Measurements from ENCODE around the gene FXYD6.

FXYD6 gene

DNA sequence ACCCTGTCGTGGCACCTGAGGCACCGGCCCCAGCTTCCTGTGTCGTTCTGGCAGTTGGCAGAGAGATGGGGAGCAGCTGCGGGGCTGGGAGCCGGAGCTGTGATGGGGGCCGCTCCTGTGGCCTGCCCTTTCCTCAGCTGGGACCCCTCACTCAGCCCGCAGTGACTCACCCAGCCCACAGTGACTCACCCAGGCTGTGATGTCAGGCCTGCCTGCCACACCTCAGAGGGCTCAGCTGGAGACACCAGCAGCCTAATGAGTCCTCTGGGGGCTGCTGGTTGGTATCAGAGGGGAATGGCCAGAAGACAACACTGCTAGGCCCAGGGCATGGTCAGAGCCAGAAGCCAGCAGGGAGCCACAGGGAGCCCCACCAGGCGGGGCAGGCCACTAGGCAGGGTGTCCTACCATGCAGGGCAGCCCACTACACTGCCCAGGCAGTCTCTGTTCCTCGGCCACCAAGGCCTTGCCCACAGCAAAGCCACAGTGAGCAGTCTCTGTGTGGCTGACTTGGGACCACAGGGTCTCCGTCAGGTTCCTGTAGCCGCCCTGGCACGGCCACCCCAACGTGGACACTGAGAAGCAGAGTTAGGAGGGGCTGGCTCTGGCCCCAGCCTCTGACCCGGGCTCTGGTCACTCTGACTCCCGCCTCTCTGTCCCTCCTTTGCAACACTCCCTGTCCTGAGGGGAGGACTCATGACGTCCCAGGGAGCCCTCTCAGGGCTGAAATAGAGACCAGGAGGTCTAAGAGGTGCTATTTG lies 47.7 kb downstream of the FXYD6 start:
- DNase-seq = peak; percentile 90

- DNase-seq = peak; percentile 58
Observed at GRCh38 chr11:117827521-117828511, 48.6 kb downstream of the FXYD6 start.

DNA sequence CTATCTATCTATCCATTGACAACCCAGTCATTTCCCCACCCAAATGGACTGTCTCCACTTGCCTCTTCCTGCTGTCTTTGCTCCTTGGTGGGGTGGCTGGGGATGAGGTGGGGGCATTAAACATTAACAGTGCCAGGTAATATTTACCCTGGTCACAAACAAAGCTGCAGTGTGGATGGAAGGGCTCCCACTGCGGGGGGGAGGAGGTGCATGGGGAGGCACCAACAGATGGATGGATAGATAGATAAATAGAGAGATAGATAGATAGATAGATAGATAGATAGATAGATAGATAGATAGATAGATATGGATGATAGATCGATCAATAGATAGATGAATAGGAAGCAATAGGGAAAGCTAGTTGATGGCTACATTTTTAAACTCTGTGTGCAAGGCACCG lies 49.6 kb downstream of the FXYD6 start:
- DNase-seq = no peak

- no peak for DNase-seq
Observed at GRCh38 chr11:117826190-117826570, 50.3 kb downstream of the FXYD6 start.

- peak; percentile 44 for DNase-seq
Observed at GRCh38 chr11:117825538-117826189, 50.8 kb downstream of the FXYD6 start.

GRCh38 chr11:117824571-117825537 lies 51.6 kb downstream of the FXYD6 start, which contains the start of gene FXYD2:
Gene FXYD2, minus strand, starts transcription at chr11:117824744. Its CDS starts 66 bp downstream, at chr11:117824678.
- peak; percentile 53 for DNase-seq

- peak; percentile 68 for DNase-seq
Observed at GRCh38 chr11:117823946-117824420, 52.5 kb downstream of the FXYD6 start.

DNA sequence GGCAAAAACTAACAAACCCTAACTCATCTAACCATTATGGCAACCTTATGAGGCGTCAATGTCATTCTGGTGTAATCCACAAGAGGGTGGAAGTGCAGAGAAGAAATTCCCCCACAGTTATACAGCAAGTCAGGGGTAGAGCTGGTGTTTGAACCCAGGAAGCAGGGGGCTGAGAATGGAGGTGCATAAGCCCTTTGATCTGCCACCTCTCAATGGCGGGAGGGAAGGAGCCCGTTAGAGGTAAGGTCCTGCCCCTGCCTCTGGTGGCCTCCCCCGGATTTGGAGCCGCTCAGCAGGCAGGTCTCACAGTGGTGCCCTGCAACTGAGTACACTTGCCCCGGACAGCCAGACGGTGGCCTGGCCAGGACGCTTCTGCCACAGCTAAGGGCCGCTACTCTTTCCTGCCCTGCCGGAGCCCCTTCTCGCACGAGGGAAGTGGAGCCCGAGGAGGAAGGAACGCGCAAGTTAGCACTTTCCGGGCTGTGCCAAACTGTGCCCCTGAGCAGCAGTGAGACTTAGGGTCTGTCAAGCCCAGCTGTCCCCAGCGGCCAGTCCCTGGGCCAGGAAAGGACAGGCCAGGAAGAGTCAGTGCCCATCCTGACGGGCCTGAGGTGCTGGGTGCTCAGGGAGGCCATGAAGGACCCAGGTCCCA lies 53.0 kb downstream of the FXYD6 start:
- DNase-seq = peak; percentile 73

DNA sequence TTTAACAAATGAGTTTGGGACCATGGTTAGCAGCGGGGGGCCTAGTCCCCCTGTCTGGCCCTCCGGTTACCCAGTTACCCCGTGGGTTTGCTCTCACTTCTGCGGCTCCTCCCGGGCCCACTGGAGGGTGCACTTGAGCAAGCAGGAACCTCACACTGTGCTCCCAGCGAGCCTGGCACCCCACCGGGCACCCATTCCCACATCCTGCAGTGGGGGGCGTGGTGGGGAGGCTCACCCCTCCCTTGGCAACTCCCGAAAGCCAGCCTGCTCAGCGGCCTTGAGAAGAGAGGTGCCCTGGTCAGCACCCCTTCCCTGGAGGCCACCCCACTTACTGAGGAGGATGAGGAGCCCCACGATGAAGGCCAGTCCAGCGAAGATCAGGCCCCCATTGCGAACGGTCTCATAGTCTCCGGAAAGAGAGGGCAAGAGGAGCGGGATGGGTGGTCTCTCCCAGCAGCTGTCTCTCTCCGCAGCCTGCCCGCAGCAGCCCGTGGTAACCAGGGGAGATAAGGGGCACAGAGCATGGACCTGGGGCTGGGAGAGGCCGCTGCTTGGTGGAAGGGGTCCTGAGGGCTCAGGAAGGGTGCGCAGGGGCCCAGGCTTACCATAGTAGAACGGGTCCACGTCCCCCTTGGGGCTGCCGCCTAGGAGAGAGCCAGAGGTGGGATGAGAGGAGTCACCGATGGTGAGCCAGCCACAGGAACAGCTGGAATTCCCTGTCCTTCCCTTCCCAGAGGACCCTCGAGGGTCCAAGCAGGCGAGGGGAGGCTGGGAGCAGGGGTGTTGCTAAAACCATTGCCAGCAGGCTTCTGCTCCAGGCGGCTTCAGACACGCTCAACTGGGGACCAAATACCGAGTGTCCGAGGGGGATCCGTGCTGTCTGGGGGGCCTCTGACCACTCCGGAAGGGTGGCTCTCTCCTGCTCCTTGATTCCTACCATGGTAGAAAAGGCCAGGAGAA lies 54.1 kb downstream of the FXYD6 start:
- peak; percentile 82 for DNase-seq

DNA sequence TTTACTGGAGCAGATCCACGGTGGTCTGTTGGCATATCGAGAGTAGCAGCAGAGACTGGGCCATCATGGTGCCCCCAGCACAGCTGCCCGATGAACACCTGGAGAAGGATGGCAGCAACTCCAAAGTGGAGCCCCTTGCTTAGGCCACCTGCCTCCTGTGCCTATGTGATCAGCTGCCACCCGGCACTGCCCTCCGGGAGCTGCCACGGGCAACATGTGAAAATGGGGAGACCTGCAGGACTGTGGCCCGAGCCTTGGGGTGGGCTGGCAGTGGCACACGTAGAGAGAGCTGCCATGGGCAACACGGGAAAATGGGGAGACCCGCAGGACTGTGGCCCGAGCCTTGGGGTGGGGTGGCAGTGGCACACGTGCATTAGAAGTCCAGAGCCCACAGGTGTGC lies 55.0 kb downstream of the FXYD6 start:
- DNase-seq = no peak

GRCh38 chr11:117820516-117820915 lies 55.9 kb downstream of the FXYD6 start:
- no peak for DNase-seq

DNA sequence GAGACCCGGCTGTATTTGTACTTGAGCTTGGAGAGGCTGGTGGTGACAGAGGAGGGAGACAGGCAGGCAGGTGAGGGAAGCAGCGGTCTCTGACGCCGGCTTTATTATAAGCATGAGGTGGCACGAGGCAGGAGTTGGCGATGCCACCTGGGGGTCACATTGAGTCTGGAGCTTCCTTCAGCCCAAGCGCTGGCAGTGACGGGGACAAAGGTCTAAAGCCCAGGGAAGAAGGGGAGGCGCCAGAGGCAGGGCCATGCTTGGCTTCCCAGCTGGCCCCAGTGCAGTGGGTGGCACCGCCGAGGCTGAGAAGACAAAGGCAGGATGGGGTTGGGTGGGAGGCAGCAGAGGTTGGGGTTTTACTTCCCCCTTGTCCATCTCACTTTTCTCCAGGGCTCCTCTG lies 56.4 kb downstream of the FXYD6 start:
- no peak for DNase-seq

DNA sequence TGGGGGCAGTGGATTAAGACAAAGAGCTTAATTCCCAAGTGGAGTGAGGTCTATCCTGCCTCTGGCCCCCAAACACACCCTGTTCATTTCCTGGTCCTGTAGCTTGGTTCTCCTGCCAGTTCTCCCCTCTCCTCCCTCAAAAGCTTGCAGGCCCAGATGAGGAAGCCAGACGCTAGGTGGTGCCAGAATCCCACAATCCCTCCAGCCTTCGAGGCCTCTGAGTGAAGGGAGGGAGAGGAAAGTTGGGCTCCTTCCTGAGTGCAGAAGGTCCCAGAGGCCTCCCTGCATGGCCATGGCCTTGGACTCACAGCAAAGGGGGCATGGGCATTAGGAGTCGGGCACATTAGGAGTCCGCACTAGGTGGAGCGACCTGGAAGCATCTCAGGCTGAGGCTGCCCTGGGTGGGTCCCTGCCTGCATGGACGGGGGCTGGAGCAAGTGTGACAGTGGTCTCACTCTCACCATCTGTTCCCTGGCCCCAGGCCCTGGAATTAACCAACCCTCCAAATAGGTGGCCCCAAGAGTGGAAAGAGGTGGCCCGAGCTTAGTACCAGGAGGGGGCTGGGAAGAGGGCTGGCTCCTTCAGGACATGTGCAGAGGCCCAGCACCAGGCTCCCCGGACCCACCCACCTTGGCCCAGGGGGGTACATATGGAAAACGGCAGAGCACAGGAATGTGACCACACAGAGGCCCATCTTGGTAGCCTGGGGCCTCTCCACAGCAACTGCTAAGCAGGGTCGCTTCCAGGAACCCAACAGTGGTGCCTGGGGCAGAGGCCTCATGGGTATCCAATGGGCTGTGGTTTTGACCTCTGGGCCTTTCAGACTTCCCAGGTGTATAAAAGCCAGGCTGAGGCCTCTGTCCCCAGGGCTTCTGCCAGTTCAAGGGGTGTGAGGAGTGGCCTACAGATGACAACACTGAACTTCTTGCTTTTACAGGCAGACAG lies 57.1 kb downstream of the FXYD6 start:
- DNase-seq = no peak

- peak; percentile 76 for DNase-seq
Observed at GRCh38 chr11:117818041-117818873, 58.2 kb downstream of the FXYD6 start.

GRCh38 chr11:117817368-117818040 lies 59.0 kb downstream of the FXYD6 start:
- peak; percentile 98 for DNase-seq

DNA sequence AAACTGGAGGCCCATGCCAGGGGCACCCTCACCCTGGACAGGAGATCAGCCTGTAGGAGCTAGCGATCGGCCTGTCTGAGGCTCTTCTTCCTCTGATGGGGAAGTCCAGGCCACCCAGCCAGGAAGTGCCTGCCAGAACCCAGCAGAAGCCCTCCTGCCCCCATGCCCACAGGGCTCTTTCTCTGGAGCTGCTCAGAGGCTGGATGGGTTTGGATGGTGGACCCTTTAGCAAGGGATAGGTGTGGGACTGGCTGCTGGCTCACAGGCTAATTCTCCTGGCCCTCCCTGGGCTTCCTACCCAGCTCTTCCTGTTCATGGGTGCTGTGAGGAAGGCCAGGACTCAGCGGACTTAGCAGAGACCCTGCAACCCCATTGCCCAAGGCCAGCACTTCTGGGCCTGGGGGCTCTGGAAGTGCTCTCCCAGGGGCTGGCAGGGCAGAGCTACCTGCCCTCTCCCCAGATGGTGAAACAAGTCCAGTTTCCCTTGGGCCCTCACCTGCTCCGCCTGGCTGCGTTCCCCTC lies 59.6 kb downstream of the FXYD6 start:
- DNase-seq = no peak

GRCh38 chr11:117816151-117816741 lies 60.2 kb downstream of the FXYD6 start:
- no peak for DNase-seq
